RPMI8226 (cell line): Measurements from ENCODE around the gene SPINK4.

Source experiments
- DNase-seq: peaks from one replicate; pipeline ENCODE4 v3.0.0-alpha.2; 2015

The SPINK4 gene

GRCh38 chr9:33230756-33231622 is 9.0 kb upstream of the SPINK4 start:
- no peak for DNase-seq

- no peak for DNase-seq
These were observed 8.4 kb upstream of the SPINK4 start for GRCh38 chr9:33231623-33231942.

DNA sequence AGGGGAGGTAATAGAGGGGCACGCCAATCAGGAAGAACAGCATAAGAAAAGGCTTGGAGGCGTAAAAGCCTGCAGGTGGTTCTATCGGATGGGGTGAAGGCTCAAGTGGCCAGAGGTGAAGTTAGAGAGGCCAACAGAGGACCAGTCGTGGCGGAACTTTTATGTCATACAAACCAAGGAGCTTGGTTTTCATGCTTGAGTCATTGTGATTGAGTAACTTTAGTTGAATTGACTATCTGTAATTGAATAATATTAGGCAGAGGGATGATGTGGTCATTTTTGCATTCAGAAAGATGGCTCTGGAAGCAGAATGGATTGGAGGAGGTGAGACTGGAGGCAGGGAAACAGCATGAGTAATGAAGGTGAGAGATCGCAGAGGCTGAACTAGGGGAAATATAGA is 7.2 kb upstream of the SPINK4 start:
- DNase-seq = no peak

GRCh38 chr9:33233626-33234342 is 6.2 kb upstream of the SPINK4 start:
- DNase-seq = peak; percentile 95

GRCh38 chr9:33234511-33235467 is 5.2 kb upstream of the SPINK4 start:
- DNase-seq = peak; percentile 18

- DNase-seq = no peak
These were observed 3.4 kb upstream of the SPINK4 start for GRCh38 chr9:33236571-33236970.

- DNase-seq = no peak
These were observed 1.3 kb downstream of the SPINK4 start for GRCh38 chr9:33241298-33241697.

- no peak for DNase-seq
These were observed 2.7 kb downstream of the SPINK4 start for GRCh38 chr9:33242609-33243134.

GRCh38 chr9:33244137-33244784 is 4.3 kb downstream of the SPINK4 start:
- DNase-seq = no peak

DNA sequence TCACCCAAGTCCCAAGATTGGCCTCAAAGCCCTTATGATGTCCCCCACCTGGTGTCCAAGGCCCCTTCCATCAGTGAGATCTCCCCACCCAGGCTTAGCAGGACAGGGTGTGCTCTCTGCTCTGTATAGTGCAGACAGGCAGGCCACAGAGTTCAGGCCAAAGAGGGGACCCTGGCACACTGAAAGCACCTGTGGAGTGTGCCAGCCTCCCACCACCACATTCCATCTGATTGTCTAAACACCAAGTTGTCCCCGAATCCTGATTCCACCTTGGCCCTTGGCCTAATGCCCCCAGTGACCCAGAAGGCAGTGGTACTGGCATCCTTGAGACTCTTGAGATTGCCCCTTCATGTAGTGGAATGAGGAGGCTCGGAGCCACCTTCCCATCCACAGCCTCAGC is 5.4 kb downstream of the SPINK4 start:
- DNase-seq = no peak

GRCh38 chr9:33246269-33246860 is 6.4 kb downstream of the SPINK4 start:
- DNase-seq = no peak

GRCh38 chr9:33248606-33249005 is 8.6 kb downstream of the SPINK4 start:
- no peak for DNase-seq

DNA sequence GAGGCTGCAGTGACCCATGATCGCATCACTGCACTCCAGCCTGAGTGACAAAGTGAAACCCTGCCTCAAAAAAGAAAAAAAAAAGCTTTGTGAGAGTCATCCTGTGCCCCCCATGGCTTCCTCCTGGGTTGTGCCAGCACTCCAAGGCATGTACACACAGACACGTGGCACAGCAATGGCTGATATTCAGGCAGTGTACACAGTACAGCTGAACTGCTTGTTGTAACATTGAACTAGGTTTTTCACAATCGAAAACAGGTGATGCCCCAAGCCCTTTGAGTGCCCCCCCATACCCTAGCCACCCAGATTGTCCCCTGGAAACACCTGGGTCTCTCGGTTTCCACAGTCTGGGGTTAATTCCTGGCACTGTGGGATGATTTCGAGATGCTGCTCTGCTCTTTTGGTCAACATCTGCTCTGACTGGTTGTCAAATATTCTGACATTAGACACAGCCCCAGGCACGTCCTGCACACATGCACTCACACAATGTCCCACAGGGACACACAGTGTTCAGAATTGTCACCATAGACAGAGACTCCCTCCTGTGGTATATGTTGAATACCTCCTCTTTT is 9.2 kb downstream of the SPINK4 start:
- peak; percentile 38 for DNase-seq

- DNase-seq = no peak
These were observed 10.0 kb downstream of the SPINK4 start for GRCh38 chr9:33249983-33250382.

DNA sequence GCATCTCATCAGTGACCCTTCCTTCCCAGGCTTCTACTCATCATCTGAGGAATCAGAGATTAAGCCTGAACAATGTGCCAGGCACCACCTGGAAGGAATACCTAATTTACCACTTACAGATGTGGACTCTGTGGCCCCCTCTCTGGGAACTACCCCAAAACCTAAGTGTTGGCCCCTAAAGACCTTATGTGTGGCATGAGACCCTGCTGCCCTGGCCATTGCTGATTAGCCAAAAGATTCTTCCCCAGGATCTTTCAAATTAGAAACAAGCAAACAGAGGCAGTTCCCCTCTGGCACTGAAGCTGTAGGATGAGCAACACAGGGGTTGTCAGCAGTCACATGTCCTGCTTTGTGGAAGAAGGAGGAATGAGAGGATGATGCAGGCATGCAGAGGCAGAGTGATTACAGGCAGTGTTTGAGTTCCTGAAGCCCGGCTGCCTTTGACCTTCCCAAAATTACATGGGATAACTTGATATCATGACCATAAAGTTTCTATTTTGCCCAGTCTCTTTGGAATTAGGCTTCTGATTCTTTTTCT is 10.6 kb downstream of the SPINK4 start:
- no peak for DNase-seq

DNA sequence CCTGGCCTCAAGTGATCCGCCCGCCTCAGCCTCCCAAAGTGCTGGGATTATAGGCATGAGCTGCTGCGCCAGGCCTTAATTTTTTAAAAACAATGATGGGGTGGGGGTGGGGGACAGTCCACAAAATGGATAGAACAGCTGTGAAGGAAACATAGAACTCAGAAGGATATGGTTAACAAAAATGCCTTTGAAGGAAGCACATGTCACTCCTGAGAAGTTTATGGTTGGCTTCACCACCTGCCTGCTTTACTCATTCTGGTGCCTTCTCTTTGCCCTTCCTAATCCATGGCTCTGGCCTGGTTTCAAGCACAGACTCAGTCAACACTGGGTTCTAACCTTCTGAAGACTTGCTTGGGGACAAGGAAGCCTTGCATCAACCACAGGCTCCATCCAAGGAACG is 14.2 kb downstream of the SPINK4 start:
- no peak for DNase-seq

DNA sequence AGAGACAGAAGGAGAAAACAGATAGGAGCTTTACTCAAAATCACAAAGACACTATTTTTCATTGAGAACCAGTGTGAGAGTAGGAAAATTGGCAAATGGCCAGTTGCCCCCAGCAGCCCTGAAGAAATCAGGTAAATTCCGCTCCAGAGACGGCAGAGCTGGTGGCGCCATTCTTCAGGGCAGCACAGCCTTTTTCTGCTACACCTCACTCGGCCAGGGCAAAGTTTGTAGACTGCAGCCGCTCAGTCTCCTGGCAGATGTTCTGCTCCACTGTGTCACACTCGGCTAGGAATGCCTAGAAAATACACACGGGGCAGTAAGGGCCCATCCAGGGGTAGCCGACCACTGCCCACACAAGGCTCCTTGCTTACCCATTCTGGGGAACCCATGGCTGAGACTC is 15.0 kb downstream of the SPINK4 start:
- no peak for DNase-seq

GRCh38 chr9:33255471-33255870 is 15.5 kb downstream of the SPINK4 start:
- no peak for DNase-seq

- DNase-seq = no peak
These were observed 16.3 kb downstream of the SPINK4 start for GRCh38 chr9:33256236-33256635.

DNA sequence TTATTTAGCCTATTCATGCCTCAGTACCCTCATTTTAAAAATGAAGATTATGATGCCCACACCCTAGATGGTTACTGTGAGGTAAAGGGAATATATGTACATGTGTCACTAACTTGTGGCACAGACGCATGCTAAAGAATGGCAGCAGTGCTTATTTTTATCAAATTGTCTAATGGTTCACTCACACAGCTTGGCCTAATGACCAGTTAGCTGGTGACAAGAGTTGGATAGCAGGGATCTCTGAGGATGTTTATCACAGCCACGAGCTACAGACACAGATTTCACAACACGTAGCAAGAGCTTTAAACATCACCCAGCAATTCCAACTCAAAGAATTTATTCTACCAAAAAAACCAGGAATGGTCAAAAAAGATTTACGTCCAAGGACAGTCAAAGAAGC is 17.3 kb downstream of the SPINK4 start:
- DNase-seq = no peak

DNA sequence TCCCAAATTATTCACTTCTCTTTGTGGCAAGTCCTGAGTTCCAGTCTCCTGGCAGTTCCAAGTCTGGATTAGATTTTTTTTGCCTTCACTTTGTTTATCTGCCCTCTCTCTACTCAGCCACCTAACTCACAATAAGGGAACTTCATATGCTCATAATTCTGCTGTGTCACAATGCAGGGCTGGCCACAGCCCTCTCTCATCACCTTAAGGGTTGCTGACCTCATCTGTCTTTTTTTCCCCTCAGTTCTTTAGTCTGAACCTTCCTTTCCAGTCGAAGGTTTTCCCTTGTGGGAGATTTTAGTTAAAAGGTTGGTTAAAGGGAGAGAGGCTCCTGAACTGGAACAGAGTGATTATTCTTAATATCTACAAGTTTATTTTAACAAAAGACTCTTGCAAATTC is 20.4 kb downstream of the SPINK4 start:
- DNase-seq = no peak
